Gastrocnemius medialis (tissue), 4 donors: Measurements from ENCODE around the gene THADA. TPM values are rescaled to one million over a fixed set of nuclear protein-coding genes. Genes with fewer than 3 reads are reported as not detected.

Experiments used
- ATAC-seq, 2 donors: fragments of 150-250 bp; one replicate each; pipeline ENCODE4 v1.9.1; 2016
- DNase-seq, 2 donors: peaks; one replicate each; pipeline ENCODE4 v3.0.0-alpha.2; 2019
- H3K27ac ChIP-seq, 4 donors: fragments of 200-600 bp; sonication (generic); 1 replicate in 1 of 4; 2 replicates in 3 of 4; pipeline ENCODE4 v1.5.1; 2016 to 2018; ENCODE audit warnings: mild to moderate bottlenecking in 2 of 4, moderate library complexity in 1 of 4
- H3K27me3 ChIP-seq, 3 donors: fragments of 200-600 bp; sonication (generic) in 2 of 3; 1 replicate in 1 of 3; 2 replicates in 2 of 3; pipeline versions ENCODE4 v1.5.1 to v1.6.0; 2016 to 2019; ENCODE audit warnings: mild to moderate bottlenecking in 1 of 3, moderate library complexity in 1 of 3
- H3K36me3 ChIP-seq, 2 donors: fragments of 200-600 bp; sonication (generic) in 1 of 2; one replicate each; pipeline ENCODE4 v1.5.1; 2017 to 2018
- H3K4me1 ChIP-seq, 2 donors: fragments of 200-600 bp; sonication (generic) in 1 of 2; one replicate each; pipeline ENCODE4 v1.5.1; 2016 to 2017; ENCODE audit warnings: mild to moderate bottlenecking in 2 of 2
- H3K4me3 ChIP-seq, 4 donors: fragments of 200-600 bp; sonication (generic) in 3 of 4; 1 replicate in 1 of 4; 2 replicates in 3 of 4; pipeline ENCODE4 v1.5.1; 2016 to 2019; ENCODE audit warnings: mild to moderate bottlenecking in 2 of 4
- H3K9me3 ChIP-seq, 3 donors: fragments of 200-600 bp; sonication (generic) in 2 of 3; 1 replicate in 1 of 3; 2 replicates in 2 of 3; pipeline ENCODE4 v1.5.1; 2016 to 2019
- CTCF ChIP-seq, 5 experiments: fragments of 450-650 bp in 3 of 5; fragments of 200-600 bp in 2 of 5; sonication (generic) in 2 of 5; IDR thresholded peaks in 4 of 5; conservative IDR thresholded peaks in 1 of 5; 1 replicate in 4 of 5; 2 replicates in 1 of 5; pipeline ENCODE4 v1.5.1; 2016 to 2019; ENCODE audit warnings: antibody characterized with exemption in 5 of 5, mild to moderate bottlenecking in 3 of 5, moderate library complexity in 3 of 5
- POLR2A ChIP-seq, 2 donors: fragments of 450-650 bp; IDR thresholded peaks; one replicate each; pipeline ENCODE4 v1.6.1; 2017; ENCODE audit warnings: antibody characterized with exemption in 2 of 2, mild to moderate bottlenecking in 2 of 2, moderate library complexity in 2 of 2
- in situ Hi-C, 4 donors: fragments of 200-750 bp; cut with MboI; loops; one replicate each; pipeline versions ENCODE4 v1.15.0 to v1.8.0; 2017; ENCODE audit warnings: low sequenced_read_pairs in 4 of 4
- intact Hi-C: fragments of 100-400 bp; cut with DNase I; formaldehyde crosslinking; loops from one replicate; pipeline ENCODE4 v1.15.1; 2023; ENCODE audit warnings: low total_unique reads
- total RNA-seq, 4 donors: library from RNA; depleted of rRNA; stranded (reverse); fragments of >200 nt; gene quantifications; one replicate each; pipeline versions ENCODE4 v1.1.0 to v1.2.3, GENCODE V29; 2016

Gene THADA
- total RNA-seq, 4 donors from 2014 or later, result 13.6 to 19.0 (median 16.2) TPM

- no peaks in the 10 kb centered on the region for H3K9me3 ChIP-seq
- peak overlapping the region; percentile 99 to 100 (median 100) for H3K27ac ChIP-seq
- TF ChIP-seq POLR2A (IDR thresholded peaks at IDR 0.05) (no peak), CTCF (IDR thresholded peaks at IDR 0.05 in 4 of 5, conservative IDR thresholded peaks at IDR 0.05 in 1 of 5) (no peak)
- intact Hi-C loops (no loop called here), in situ Hi-C loops (loop anchor here in 2 of 4 donors (10.0 kb wide), 3 partner anchors 48 to 248 kb away; no protein-coding TSS in a partner anchor)
- H3K36me3 ChIP-seq, result peaks cover 0 to 17% of the 10 kb centered on the region in 2 donors
- peak overlapping the region; percentile 76 to 99 (median 96) for H3K4me3 ChIP-seq
- ATAC-seq (no peak), DNase-seq (no peak)
- peaks cover 59 to 62% of the 10 kb centered on the region in 2 donors for H3K4me1 ChIP-seq
- no peaks in the 10 kb centered on the region for H3K27me3 ChIP-seq
Observed at GRCh38 chr2:43222475-43223309, 373.1 kb downstream of the THADA start.

- Histone ChIP-seq H3K9me3 (no peaks in the 10 kb centered on the region), H3K4me3 (peak overlapping the region; percentile 76 to 99 (median 96)), H3K27me3 (no peaks in the 10 kb centered on the region), H3K27ac (peak overlapping the region; percentile 99 to 100 (median 100)), H3K4me1 (peaks cover 61% of the 10 kb centered on the region in 2 donors), H3K36me3 (peaks cover 0 to 17% of the 10 kb centered on the region in 2 donors)
- ATAC-seq, result peak; percentile 24 to 38
- intact Hi-C loops (no loop called here), in situ Hi-C loops (loop anchor here in 2 of 4 donors (10.0 kb wide), 3 partner anchors 47 to 247 kb away; no protein-coding TSS in a partner anchor)
- DNase-seq, result peak; percentile 89 to 94
- TF ChIP-seq CTCF (IDR thresholded peaks at IDR 0.05 in 4 of 5, conservative IDR thresholded peaks at IDR 0.05 in 1 of 5), result no peak
- peak; percentile 42 to 79 for TF ChIP-seq POLR2A (IDR thresholded peaks at IDR 0.05)
Observed at GRCh38 chr2:43221763-43222474, 373.9 kb downstream of the THADA start.

GRCh38 chr2:43221124-43221762 is 374.6 kb downstream of the THADA start:
- DNase-seq, result peak in 1 of 2 donors; percentile 59
- intact Hi-C loops, result no loop called here
- Histone ChIP-seq H3K4me3 (peak overlapping the region; percentile 76 to 99 (median 96)), H3K4me1 (peaks cover 64 to 65% of the 10 kb centered on the region in 2 donors), H3K36me3 (peaks cover 0 to 17% of the 10 kb centered on the region in 2 donors), H3K27me3 (no peaks in the 10 kb centered on the region), H3K9me3 (no peaks in the 10 kb centered on the region), H3K27ac (peak overlapping the region; percentile 99 to 100 (median 100))
- in situ Hi-C loops, result loop anchor here in 2 of 4 donors (10.0 kb wide), 3 partner anchors 46 to 246 kb away; no protein-coding TSS in a partner anchor
- no peak for TF ChIP-seq CTCF (IDR thresholded peaks at IDR 0.05 in 4 of 5, conservative IDR thresholded peaks at IDR 0.05 in 1 of 5)
- TF ChIP-seq POLR2A (IDR thresholded peaks at IDR 0.05), result no peak
- peak in 1 of 2 donors; percentile 7 for ATAC-seq

GRCh38 chr2:43220760-43221123 is 375.1 kb downstream of the THADA start:
- no peak for ATAC-seq
- intact Hi-C loops, result no loop called here
- peak overlapping the region; percentile 76 to 99 (median 96) for H3K4me3 ChIP-seq

More at GRCh38 chr2:43220760-43221123, 375.1 kb downstream of the THADA start:
- Histone ChIP-seq H3K27me3 (no peaks in the 10 kb centered on the region), H3K4me1 (peaks cover 69 to 70% of the 10 kb centered on the region in 2 donors), H3K36me3 (peaks cover 0 to 17% of the 10 kb centered on the region in 2 donors), H3K27ac (peak overlapping the region; percentile 99 to 100 (median 100)), H3K9me3 (no peaks in the 10 kb centered on the region)
- DNase-seq, result no peak
- TF ChIP-seq POLR2A (IDR thresholded peaks at IDR 0.05) (no peak), CTCF (IDR thresholded peaks at IDR 0.05 in 4 of 5, conservative IDR thresholded peaks at IDR 0.05 in 1 of 5) (no peak)
- in situ Hi-C loops, result loop anchor here in 2 of 4 donors (10.0 kb wide), 3 partner anchors 46 to 246 kb away; no protein-coding TSS in a partner anchor
